Activated CD4-positive, alpha-beta T cell treated with anti-CD3 and anti-CD28 coated beads for 36 hours (primary cell): Measurements from ENCODE around the gene FLRT1. TPM values are rescaled to one million over a fixed set of nuclear protein-coding genes. Genes with fewer than 3 reads are reported as not detected.

ENCODE experiments used
- ATAC-seq: fragments of 200-7000 bp; cut with Tn5 transposase; one replicate; pipeline ENCODE4 v1.10.0; 2021; ENCODE audit warnings: mild to moderate bottlenecking, moderate library complexity
- CTCF ChIA-PET: fragments of 350-600 bp; sonication (Branson Sonifier 250); formaldehyde crosslinking; loops from one replicate; lab custom pipeline; 2021; ENCODE audit warnings: antibody characterized with exemption; lab: Charles Lee
- POLR2A ChIA-PET: fragments of 350-600 bp; sonication (Branson Sonifier 250); formaldehyde crosslinking; loops from one replicate; lab custom pipeline; 2021; ENCODE audit warnings: antibody characterized with exemption, inconsistent platforms; lab: Charles Lee
- DNase-seq: peaks from one replicate; pipeline ENCODE4 v3.0.0-alpha.2; 2020
- H3K27ac Mint-ChIP-seq: one replicate; pipeline ENCODE4 v1.8.0; 2021; ENCODE audit warnings: mixed read lengths
- H3K27me3 Mint-ChIP-seq: one replicate; pipeline ENCODE4 v1.8.0; 2021; ENCODE audit warnings: mixed read lengths
- H3K36me3 Mint-ChIP-seq: one replicate; pipeline ENCODE4 v1.8.0; 2021; ENCODE audit warnings: low read depth, mixed read lengths
- H3K4me1 Mint-ChIP-seq: one replicate; pipeline ENCODE4 v1.8.0; 2021; ENCODE audit warnings: mixed read lengths
- H3K4me3 Mint-ChIP-seq: one replicate; pipeline ENCODE4 v1.8.0; 2021; ENCODE audit warnings: mild to moderate bottlenecking, moderate library complexity, mixed read lengths
- H3K9me3 Mint-ChIP-seq: one replicate; pipeline ENCODE4 v1.8.0; 2021; ENCODE audit warnings: low read depth, mixed read lengths
- intact Hi-C, 2 experiments: fragments of 100-400 bp; cut with DNase I in 1 of 2; cut with micrococcal nuclease in 1 of 2; formaldehyde crosslinking; loops; one replicate each; pipeline versions ENCODE4 v1.14.2 to v1.15.1; 2022 to 2024; cut with DNase I, micrococcal nuclease
- total RNA-seq, 2 experiments: library from RNA; stranded (reverse); gene quantifications; one replicate each; pipeline ENCODE4 v1.2.3, GENCODE V29; 2021

The FLRT1 gene
- total RNA-seq, 2 experiments from 2014 or later: 0.21 to 0.25 TPM

DNA sequence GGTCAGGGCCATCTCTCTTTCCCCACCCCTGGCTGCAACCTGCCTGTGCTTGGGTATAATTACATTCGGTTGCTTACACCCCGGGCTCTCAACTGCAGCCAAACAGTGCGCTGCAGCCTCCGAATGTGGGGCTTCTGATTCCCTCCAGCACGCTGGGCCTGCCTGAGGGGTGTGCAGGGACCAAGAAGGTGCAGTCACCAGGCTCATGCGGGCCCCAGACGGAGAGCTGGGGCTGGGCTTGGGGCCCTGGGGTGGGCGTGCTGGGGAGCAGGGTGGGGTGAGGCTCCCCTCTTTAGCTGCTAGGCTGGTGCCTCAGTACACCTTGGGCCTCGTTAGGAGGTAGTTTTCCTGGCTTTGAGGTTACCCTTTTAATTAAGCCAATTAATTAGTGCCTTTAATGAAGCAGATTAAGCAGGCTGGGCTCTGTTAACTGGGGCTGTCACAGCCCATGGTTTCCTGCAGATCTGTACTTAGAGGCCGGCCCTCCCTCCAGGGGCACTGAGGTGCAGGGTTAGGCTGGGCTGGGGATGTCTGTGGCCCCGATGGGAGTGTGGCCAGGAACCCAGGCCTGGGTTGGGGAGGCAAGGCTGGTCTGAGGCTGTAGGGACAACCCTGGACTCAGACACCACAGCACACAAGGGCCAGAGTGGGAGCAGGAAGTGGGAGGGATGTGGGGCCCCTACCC, 17.3 kb downstream of the FLRT1 start:
- intact Hi-C loops: no loop called here
- Mint-ChIP-seq H3K4me1 (no peaks in the 10 kb centered on the region), H3K36me3 (no peaks in the 10 kb centered on the region), H3K27me3 (no peaks in the 10 kb centered on the region), H3K4me3 (no peak overlapping the region), H3K9me3 (no peaks in the 10 kb centered on the region), H3K27ac (no peak overlapping the region)
- ATAC-seq: no peak
- ChIA-PET POLR2A (no interaction called here), CTCF (no interaction called here)
- no peak for DNase-seq

DNA sequence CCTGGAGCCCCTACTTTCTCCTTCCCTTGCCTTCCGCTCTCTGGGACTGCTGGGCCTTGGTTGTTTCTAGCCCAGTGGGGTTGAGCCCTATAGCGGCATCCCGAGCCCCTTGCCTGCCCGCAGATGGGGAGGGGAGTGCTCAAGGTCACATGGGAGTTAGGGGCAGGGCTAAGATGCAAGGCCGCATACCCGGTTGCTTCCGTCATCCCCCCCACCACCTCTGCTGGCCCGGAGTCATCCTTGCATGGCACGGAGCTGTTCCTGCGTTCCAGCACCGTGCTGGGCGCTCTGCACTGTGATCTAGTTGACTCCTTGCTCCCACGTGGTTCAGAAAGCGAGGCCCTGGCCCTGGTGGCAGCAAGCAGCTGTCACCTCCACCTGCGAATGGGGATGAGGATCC, 18.0 kb downstream of the FLRT1 start:
- no peaks in the 10 kb centered on the region for H3K36me3 Mint-ChIP-seq
- H3K27ac Mint-ChIP-seq: no peak overlapping the region
- no peak for DNase-seq
- ChIA-PET POLR2A (no interaction called here), CTCF (no interaction called here)
- H3K27me3 Mint-ChIP-seq: no peaks in the 10 kb centered on the region
- no peak overlapping the region for H3K4me3 Mint-ChIP-seq
- intact Hi-C loops: no loop called here
- no peak for ATAC-seq
- H3K9me3 Mint-ChIP-seq: no peaks in the 10 kb centered on the region
- no peaks in the 10 kb centered on the region for H3K4me1 Mint-ChIP-seq

GRCh38 chr11:64055077-64055476, 19.3 kb downstream of the FLRT1 start:
- no peak overlapping the region for H3K27ac Mint-ChIP-seq
- no peaks in the 10 kb centered on the region for H3K9me3 Mint-ChIP-seq
- no peaks in the 10 kb centered on the region for H3K27me3 Mint-ChIP-seq
- ATAC-seq: no peak
- no peak overlapping the region for H3K4me3 Mint-ChIP-seq
- ChIA-PET CTCF (interaction anchor here (0.7 kb wide), 1 partner anchor 66 kb away, joined by 3 read pairs; no protein-coding TSS in a partner anchor), POLR2A (no interaction called here)
- H3K4me1 Mint-ChIP-seq: no peaks in the 10 kb centered on the region
- no peaks in the 10 kb centered on the region for H3K36me3 Mint-ChIP-seq
- no peak for DNase-seq
- intact Hi-C loops: no loop called here

DNA sequence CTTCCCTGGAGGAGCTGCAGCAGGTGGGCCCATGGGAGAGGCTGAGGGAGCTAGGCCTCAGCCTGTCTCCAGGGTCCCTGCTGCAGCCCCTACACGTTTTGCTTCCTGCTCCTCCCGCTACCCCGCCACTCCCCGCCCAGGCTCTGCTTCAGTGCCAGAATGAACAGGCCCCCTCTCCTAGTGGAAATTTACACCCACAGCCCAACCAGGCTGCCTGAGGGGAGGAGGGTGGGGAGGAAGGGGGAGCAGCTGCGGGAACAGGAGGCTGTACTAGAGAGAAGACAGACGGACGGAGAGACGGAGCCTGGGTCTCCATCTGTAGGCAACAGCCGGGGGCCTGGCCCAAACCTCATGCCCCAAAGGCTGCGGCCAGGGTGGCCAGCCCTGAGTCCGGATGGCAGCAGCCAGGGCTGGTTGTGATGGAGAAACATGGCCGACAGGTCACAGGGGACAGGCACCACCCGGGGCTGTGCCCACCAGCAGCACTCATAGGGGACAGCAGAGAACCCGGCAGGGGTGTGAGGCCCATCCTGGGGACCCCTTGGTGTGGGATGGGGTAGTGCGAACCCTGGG, 20.6 kb downstream of the FLRT1 start:
- peaks cover 5% of the 10 kb centered on the region for H3K4me1 Mint-ChIP-seq
- DNase-seq (no peak), ATAC-seq (no peak)
- intact Hi-C loops: no loop called here
- no peak overlapping the region for H3K4me3 Mint-ChIP-seq
- no peak overlapping the region for H3K27ac Mint-ChIP-seq
- ChIA-PET CTCF (no interaction called here), POLR2A (no interaction called here)
- no peaks in the 10 kb centered on the region for H3K36me3 Mint-ChIP-seq
- peaks cover 2% of the 10 kb centered on the region for H3K27me3 Mint-ChIP-seq
- no peaks in the 10 kb centered on the region for H3K9me3 Mint-ChIP-seq

- H3K4me1 Mint-ChIP-seq: peaks cover 5% of the 10 kb centered on the region
- H3K9me3 Mint-ChIP-seq: no peaks in the 10 kb centered on the region
- ChIA-PET CTCF (no interaction called here), POLR2A (no interaction called here)
- ATAC-seq (no peak), DNase-seq (no peak)
- no peaks in the 10 kb centered on the region for H3K36me3 Mint-ChIP-seq
- H3K27ac Mint-ChIP-seq: no peak overlapping the region
- peaks cover 8% of the 10 kb centered on the region for H3K27me3 Mint-ChIP-seq
- intact Hi-C loops: no loop called here
- no peak overlapping the region for H3K4me3 Mint-ChIP-seq
Measured at GRCh38 chr11:64056861-64057260, 21.1 kb downstream of the FLRT1 start.

GRCh38 chr11:64057890-64058289, 22.2 kb downstream of the FLRT1 start:
- ATAC-seq (no peak), DNase-seq (no peak)
- CTCF ChIA-PET: no interaction called here
- POLR2A ChIA-PET: no interaction called here
- Mint-ChIP-seq H3K27ac (no peak overlapping the region), H3K36me3 (peaks cover under 1% of the 10 kb centered on the region), H3K4me3 (no peak overlapping the region), H3K9me3 (no peaks in the 10 kb centered on the region), H3K27me3 (peaks cover 13% of the 10 kb centered on the region), H3K4me1 (peaks cover 5% of the 10 kb centered on the region)
- intact Hi-C loops: no loop called here

DNA sequence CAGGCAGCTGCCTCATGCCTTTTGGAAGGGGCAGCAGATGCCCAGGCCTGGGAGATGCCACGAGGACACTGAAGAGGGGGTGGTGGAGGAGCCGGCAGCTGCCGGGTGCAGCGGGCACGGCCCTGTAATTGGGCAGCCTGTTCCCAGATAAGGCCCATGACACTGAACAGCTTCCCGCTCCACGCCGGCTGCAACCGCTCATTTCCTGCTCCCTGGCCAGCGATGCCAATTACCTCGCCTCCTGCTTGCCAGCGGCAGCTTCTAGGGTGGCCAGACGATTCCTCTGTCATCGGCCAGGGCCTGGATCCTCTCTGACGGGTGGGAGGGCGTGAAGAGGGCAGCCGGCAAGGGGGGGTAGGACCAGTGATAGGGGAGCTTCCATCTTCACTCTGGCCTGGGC, 22.8 kb downstream of the FLRT1 start:
- H3K4me1 Mint-ChIP-seq: peaks cover 5% of the 10 kb centered on the region

DNA sequence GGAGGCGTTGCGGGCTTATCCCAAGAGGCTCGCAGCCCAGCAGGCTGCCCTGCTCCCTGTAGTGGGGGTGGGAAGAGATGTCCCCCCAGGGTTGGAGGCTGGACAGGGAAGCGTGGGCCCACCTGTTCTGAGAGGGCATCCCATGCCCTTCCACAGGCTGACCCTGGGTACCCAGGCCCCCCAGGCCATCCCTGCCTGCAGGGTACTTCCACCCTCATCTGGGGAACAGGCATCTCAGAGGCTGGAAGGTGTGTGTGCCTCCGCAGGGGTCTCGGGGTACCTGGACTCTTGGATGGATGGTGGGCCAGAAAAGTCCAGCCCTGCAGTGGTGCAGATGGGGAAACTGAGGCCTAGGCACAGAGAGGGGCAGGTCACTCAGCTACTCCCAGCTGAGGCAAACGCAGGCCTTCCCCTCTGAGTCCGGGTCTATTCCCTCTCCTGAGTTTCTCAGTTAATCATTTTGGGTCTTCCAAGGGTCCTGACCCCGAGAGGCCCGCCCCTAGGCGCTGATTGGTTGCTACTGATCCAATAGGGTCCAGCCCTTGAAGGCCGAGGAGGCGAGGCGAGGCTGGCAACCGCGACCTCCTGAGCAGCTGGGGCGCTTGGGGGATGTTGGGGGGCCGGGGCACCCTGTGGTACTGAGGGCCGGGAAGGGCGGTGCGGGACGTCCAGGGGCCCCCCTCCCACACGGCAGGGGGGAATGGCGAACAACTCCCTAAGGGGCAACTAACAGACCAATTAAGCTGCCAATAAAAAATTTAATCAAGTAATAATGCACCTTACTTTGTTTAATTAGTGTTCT, 23.8 kb downstream of the FLRT1 start:
- ChIA-PET CTCF (no interaction called here), POLR2A (no interaction called here)
- H3K4me3 Mint-ChIP-seq: no peak overlapping the region
- peaks cover 16% of the 10 kb centered on the region for H3K27me3 Mint-ChIP-seq
- H3K27ac Mint-ChIP-seq: no peak overlapping the region
- no peaks in the 10 kb centered on the region for H3K9me3 Mint-ChIP-seq
- ATAC-seq (no peak), DNase-seq (no peak)
- intact Hi-C loops: loop anchor here in 1 of 2 experiments (2.0 kb wide), 1 partner anchor 59 kb away; no protein-coding TSS in a partner anchor
- peaks cover 4% of the 10 kb centered on the region for H3K36me3 Mint-ChIP-seq
- peaks cover 5% of the 10 kb centered on the region for H3K4me1 Mint-ChIP-seq

More for the DNA sequence above, 22.8 kb downstream of the FLRT1 start:
- intact Hi-C loops: no loop called here
- no peaks in the 10 kb centered on the region for H3K9me3 Mint-ChIP-seq
- H3K27me3 Mint-ChIP-seq: peaks cover 16% of the 10 kb centered on the region
- CTCF ChIA-PET: no interaction called here
- H3K36me3 Mint-ChIP-seq: peaks cover 4% of the 10 kb centered on the region
- POLR2A ChIA-PET: no interaction called here
- H3K4me3 Mint-ChIP-seq: no peak overlapping the region
- no peak for DNase-seq
- ATAC-seq: no peak
- H3K27ac Mint-ChIP-seq: no peak overlapping the region

GRCh38 chr11:64060263-64060860, 24.6 kb downstream of the FLRT1 start:
- Mint-ChIP-seq H3K36me3 (peaks cover 4% of the 10 kb centered on the region), H3K4me1 (peaks cover 5% of the 10 kb centered on the region), H3K27me3 (peaks cover 16% of the 10 kb centered on the region), H3K27ac (no peak overlapping the region), H3K4me3 (no peak overlapping the region), H3K9me3 (no peaks in the 10 kb centered on the region)
- POLR2A ChIA-PET: no interaction called here
- no peak for DNase-seq
- CTCF ChIA-PET: interaction anchor here (0.9 kb wide), 1 partner anchor 59 kb away, joined by 3 read pairs; no protein-coding TSS in a partner anchor
- ATAC-seq: no peak
- intact Hi-C loops: loop anchor here in 1 of 2 experiments (2.0 kb wide), 1 partner anchor 60 kb away; no protein-coding TSS in a partner anchor

GRCh38 chr11:64060861-64061444, 25.2 kb downstream of the FLRT1 start:
- Mint-ChIP-seq H3K27me3 (peaks cover 16% of the 10 kb centered on the region), H3K4me3 (peak overlapping the region; percentile 54), H3K27ac (no peak overlapping the region), H3K36me3 (peaks cover 4% of the 10 kb centered on the region), H3K4me1 (peaks cover 5% of the 10 kb centered on the region), H3K9me3 (no peaks in the 10 kb centered on the region)
- peak; percentile 74 for ATAC-seq
- POLR2A ChIA-PET: no interaction called here
- CTCF ChIA-PET: interaction anchor here (0.9 kb wide), 1 partner anchor 59 kb away, joined by 3 read pairs; no protein-coding TSS in a partner anchor
- intact Hi-C loops: loop anchor here in 1 of 2 experiments (2.0 kb wide), 1 partner anchor 60 kb away; no protein-coding TSS in a partner anchor
- peak; percentile 69 for DNase-seq
